Breast epithelium (tissue), 4 donors: Measurements from ENCODE around the gene TP53I13. TPM values are rescaled to one million over a fixed set of nuclear protein-coding genes. Genes with fewer than 3 reads are reported as not detected.

Experiments
- DNase-seq, 2 donors: peaks; one replicate each; pipeline ENCODE4 v3.0.0-alpha.2; 2019; ENCODE audit warnings: low spot score in 2 of 2
- H3K27ac ChIP-seq, 2 donors: fragments of 200-600 bp; sonication (generic) in 1 of 2; one replicate each; pipeline ENCODE4 v1.5.1; 2016 to 2019; ENCODE audit warnings: mild to moderate bottlenecking in 1 of 2
- H3K27me3 ChIP-seq, 2 donors: fragments of 200-600 bp; sonication (generic) in 1 of 2; one replicate each; pipeline versions ENCODE4 v1.5.1 to v1.6.0; 2017 to 2019; ENCODE audit warnings: control low read depth in 1 of 2, mild to moderate bottlenecking in 1 of 2
- H3K36me3 ChIP-seq: fragments of 200-600 bp; one replicate; pipeline ENCODE4 v1.5.1; 2019
- H3K4me1 ChIP-seq, 2 donors: fragments of 200-600 bp; sonication (generic); one replicate each; pipeline ENCODE4 v1.5.1; 2016 to 2019; ENCODE audit warnings: control low read depth in 1 of 2
- H3K4me3 ChIP-seq, 3 donors: fragments of 200-600 bp; sonication (generic); 1 replicate in 2 of 3; 2 replicates in 1 of 3; pipeline ENCODE4 v1.5.1; 2016 to 2019; ENCODE audit warnings: mild to moderate bottlenecking in 3 of 3, moderate library complexity in 2 of 3
- H3K9me3 ChIP-seq, 2 donors: fragments of 200-600 bp; sonication (generic) in 1 of 2; one replicate each; pipeline ENCODE4 v1.5.1; 2016 to 2019; ENCODE audit warnings: control low read depth in 1 of 2
- POLR2A ChIP-seq: fragments of 450-650 bp; IDR thresholded peaks from one replicate; pipeline ENCODE4 v1.6.1; 2016; ENCODE audit warnings: antibody characterized with exemption, mild to moderate bottlenecking, moderate library complexity
- POLR2AphosphoS5 ChIP-seq, 3 donors: sonication (generic); formaldehyde crosslinking; IDR thresholded peaks; one replicate each; pipeline ENCODE4 v1.6.1; 2017; ENCODE audit warnings: antibody characterized with exemption in 3 of 3
- intact Hi-C: fragments of 100-400 bp; cut with DNase I; formaldehyde crosslinking; loops from one replicate; pipeline ENCODE4 v1.15.1; 2023; ENCODE audit warnings: low total_unique reads
- total RNA-seq, 3 donors: library from RNA; depleted of rRNA; stranded (reverse); fragments of >200 nt; gene quantifications; one replicate each; pipeline ENCODE4 v1.1.0, GENCODE V29; 2016
- TF ChIP-seq, protein P1 (sequence below), 3 donors: fragments of 450-650 bp; IDR thresholded peaks; one replicate each; pipeline ENCODE4 v1.5.1; 2016 to 2017; ENCODE audit warnings: antibody characterized with exemption in 3 of 3, mild to moderate bottlenecking in 3 of 3, moderate library complexity in 3 of 3

The TP53I13 gene
- total RNA-seq, 3 donors from 2014 or later, result 34.1 to 114 (median 56.0) TPM

DNA sequence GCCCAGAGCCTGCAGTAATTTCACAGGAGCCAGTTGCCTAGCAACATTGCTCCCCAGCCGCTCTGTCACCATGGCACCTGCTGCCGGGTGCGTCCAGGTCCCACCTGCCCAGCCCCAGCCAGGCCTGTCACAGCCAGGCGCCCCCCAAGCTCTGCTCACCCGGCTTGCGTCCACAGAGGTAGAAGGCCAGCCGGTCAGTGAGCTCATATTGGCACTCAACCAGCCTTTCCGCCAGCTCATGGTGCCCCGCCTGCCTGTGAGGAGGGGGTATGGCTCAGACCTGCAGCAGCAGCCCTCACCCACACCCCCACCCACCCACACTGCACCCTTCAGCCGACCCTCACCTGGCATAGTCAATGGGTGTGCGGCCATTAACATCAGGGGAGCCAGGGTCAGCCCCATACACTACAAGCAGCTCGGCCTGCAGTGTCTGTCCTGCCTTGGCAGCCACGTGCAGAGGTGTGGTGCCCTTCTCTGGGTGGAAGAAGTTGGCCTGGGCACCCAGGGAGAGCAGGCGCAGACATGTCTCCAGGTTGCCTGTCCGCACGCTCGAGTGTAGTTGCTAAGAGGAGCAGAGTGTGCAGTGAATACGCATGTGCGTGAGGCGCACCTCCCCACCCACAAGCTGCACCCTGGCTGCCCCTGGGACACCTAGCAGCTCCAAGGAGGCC, 13.2 kb downstream of the TP53I13 start:
- Histone ChIP-seq H3K36me3 (peaks cover under 1% of the 10 kb centered on the region), H3K9me3 (no peaks in the 10 kb centered on the region), H3K27me3 (no peaks in the 10 kb centered on the region), H3K27ac (no peak overlapping the region), H3K4me1 (no peaks in the 10 kb centered on the region), H3K4me3 (no peak overlapping the region)
- DNase-seq, result no peak
- TF ChIP-seq, protein P1, sequence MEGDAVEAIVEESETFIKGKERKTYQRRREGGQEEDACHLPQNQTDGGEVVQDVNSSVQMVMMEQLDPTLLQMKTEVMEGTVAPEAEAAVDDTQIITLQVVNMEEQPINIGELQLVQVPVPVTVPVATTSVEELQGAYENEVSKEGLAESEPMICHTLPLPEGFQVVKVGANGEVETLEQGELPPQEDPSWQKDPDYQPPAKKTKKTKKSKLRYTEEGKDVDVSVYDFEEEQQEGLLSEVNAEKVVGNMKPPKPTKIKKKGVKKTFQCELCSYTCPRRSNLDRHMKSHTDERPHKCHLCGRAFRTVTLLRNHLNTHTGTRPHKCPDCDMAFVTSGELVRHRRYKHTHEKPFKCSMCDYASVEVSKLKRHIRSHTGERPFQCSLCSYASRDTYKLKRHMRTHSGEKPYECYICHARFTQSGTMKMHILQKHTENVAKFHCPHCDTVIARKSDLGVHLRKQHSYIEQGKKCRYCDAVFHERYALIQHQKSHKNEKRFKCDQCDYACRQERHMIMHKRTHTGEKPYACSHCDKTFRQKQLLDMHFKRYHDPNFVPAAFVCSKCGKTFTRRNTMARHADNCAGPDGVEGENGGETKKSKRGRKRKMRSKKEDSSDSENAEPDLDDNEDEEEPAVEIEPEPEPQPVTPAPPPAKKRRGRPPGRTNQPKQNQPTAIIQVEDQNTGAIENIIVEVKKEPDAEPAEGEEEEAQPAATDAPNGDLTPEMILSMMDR (IDR thresholded peaks at IDR 0.05), result no peak
- no peak for TF ChIP-seq POLR2A
- no peak for TF ChIP-seq POLR2AphosphoS5 (IDR thresholded peaks at IDR 0.05)
- intact Hi-C loops, result no loop called here

DNA sequence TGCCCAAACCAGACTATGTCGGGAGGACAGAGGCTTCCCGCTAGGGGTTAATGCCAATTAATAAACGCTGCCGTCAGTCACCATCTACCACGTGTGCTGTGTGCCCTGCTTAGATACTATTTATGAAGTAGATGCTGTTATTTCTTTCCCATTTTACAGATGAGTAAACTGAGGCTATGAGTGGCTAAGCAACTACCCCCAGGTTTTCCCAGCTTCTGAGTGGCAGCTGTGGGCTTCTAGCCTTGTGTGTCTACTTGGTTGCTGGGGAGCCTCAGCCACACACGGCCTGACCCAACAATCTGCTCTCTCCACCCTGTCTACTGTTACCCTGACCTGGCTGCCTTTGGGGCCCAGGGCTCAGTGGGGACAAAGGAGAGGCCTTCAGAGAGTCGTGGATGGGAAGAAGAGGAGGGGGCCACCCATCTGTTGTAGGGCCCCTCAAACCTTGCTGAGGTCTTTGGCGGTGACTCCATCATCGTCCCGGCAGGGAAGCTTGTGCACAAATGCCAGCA, 13.8 kb downstream of the TP53I13 start:
- Histone ChIP-seq H3K36me3 (no peaks in the 10 kb centered on the region), H3K27me3 (no peaks in the 10 kb centered on the region), H3K9me3 (no peaks in the 10 kb centered on the region), H3K4me1 (no peaks in the 10 kb centered on the region), H3K4me3 (no peak overlapping the region), H3K27ac (peak overlapping the region in 1 of 2 donors; percentile 2)
- intact Hi-C loops, result no loop called here
- no peak for DNase-seq
- no peak for TF ChIP-seq POLR2A

DNA sequence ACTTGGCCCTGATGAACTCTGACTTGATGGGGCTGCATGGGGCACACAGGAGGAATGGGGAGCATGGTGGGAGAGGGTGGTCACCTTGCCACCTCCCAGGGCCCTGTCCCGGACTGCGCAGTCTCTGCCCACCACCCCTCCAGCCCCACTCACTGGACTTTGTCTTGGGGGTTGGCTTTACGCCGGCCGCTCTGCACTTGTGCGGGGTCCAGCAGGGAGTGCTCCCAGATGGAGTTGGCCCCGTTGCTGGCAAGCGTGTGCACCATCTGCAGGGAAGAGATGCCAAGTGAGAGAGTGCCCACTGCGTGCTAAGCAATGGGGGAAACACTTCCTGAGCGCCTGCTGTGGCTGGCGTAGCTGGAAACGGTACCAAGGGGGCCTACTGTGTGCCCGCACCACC, 14.3 kb downstream of the TP53I13 start:
- TF ChIP-seq POLR2AphosphoS5 (IDR thresholded peaks at IDR 0.05) (no peak), POLR2A (no peak)
- TF ChIP-seq, protein P1 (IDR thresholded peaks at IDR 0.05), result no peak
- intact Hi-C loops, result no loop called here
- Histone ChIP-seq H3K4me3 (no peak overlapping the region), H3K27me3 (no peaks in the 10 kb centered on the region), H3K4me1 (peaks cover 0 to 2% of the 10 kb centered on the region in 2 donors), H3K36me3 (no peaks in the 10 kb centered on the region), H3K27ac (no peak overlapping the region), H3K9me3 (no peaks in the 10 kb centered on the region)
- DNase-seq, result no peak

DNA sequence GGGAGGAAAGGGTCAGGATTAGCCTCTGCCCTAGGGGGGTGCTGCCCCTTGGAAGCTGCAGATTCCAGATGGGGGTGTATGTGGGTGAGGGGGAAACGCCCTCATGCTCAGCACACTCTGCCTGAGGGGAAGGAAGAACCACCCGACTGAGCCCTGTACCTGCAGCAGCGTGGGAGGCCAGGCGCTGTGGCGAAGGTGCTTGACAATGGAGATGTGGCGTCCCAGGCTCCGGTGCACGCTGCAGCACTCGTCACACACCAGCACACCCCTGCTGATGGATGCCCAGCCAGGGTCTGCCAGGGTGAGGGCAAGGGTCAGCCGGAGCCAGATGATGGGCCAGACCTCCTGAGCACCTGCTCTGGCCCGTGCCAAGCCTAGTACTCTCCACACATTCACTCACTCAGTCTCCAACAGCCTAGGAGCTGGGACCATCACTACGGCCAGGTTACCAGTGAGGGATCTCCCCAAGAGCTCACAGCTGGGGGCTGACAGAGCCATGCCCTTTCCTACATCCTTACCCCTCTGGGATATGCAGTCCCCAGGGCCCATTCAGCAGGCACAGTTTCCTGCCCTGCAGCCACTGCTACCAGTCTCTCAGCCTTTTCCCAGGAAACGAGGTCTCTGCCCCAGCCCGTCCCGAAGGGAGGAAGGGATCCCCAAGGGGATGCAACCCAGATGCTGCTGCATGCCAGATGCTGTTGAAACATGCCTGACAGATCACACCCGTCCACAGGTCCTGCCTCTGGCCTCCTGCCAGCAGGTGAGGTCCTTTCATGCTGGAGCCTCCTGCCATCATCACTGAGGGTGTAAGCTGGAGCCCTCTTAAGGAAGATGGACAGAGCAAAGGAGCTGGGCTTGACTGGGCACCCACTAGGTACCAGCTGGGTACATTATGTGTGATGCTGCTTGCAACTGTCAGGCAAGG, 15.1 kb downstream of the TP53I13 start:
- no peaks in the 10 kb centered on the region for H3K27me3 ChIP-seq
- peak overlapping the region; percentile 22 to 71 for H3K27ac ChIP-seq
- peaks cover 0 to 8% of the 10 kb centered on the region in 2 donors for H3K4me1 ChIP-seq
- TF ChIP-seq POLR2A (no peak), POLR2AphosphoS5 (IDR thresholded peaks at IDR 0.05) (no peak)
- TF ChIP-seq, protein P1 (IDR thresholded peaks at IDR 0.05), result no peak
- H3K4me3 ChIP-seq, result peak overlapping the region in 1 of 3 donors; percentile 26
- no peaks in the 10 kb centered on the region for H3K9me3 ChIP-seq
- DNase-seq, result no peak
- H3K36me3 ChIP-seq, result no peaks in the 10 kb centered on the region
- intact Hi-C loops, result no loop called here

DNA sequence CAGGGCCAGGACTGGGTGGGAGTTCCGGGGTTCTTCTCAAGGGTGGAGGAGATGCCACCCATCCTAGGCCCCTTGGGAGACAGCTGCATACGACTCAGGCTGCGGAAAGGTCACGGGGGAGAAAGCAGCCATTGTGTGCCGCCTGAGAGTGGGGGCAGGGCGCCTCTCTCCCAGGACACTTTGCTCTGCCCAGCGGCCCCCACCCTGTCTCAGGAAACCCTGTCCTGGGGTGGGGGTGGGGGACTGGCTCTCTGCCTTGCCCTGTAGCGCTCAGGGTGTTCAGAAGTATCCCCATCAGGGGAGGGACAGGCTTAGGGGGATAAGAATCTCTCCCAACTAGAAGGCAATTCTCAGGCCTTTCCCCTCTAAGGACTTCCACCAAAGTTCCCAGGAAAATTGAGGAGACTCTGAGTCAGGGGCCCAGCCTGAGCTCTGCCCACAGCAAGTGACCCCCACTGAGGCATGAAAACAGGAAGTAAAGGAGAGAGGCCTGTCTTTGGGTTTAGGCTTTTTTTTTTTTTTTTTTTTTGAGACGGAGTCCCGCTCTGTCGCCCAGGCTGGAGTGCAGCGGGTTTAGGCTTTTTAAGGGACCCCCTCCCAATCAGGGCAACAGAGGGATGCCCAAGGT, 16.1 kb downstream of the TP53I13 start:
- H3K4me1 ChIP-seq, result peaks cover 0 to 8% of the 10 kb centered on the region in 2 donors
- no peak for DNase-seq
- peak overlapping the region in 2 of 3 donors; percentile 23 to 26 for H3K4me3 ChIP-seq
- no peaks in the 10 kb centered on the region for H3K27me3 ChIP-seq
- TF ChIP-seq, protein P1 (IDR thresholded peaks at IDR 0.05), result no peak
- TF ChIP-seq POLR2A, result no peak
- TF ChIP-seq POLR2AphosphoS5 (IDR thresholded peaks at IDR 0.05), result no peak
- no peaks in the 10 kb centered on the region for H3K9me3 ChIP-seq
- intact Hi-C loops, result no loop called here
- H3K36me3 ChIP-seq, result no peaks in the 10 kb centered on the region
- H3K27ac ChIP-seq, result peak overlapping the region; percentile 22 to 84
